GM18868 (cell line): ENCODE measurements around the gene PRICKLE4.

ENCODE experiments used
- ATAC-seq: cut with Tn5 transposase; IDR thresholded peaks from one replicate; pipeline ENCODE4 v1.9.1; 2021; ENCODE audit warnings: mild to moderate bottlenecking, moderate library complexity; ENCODE audit not compliant: unreplicated experiment

Gene PRICKLE4, protein sequence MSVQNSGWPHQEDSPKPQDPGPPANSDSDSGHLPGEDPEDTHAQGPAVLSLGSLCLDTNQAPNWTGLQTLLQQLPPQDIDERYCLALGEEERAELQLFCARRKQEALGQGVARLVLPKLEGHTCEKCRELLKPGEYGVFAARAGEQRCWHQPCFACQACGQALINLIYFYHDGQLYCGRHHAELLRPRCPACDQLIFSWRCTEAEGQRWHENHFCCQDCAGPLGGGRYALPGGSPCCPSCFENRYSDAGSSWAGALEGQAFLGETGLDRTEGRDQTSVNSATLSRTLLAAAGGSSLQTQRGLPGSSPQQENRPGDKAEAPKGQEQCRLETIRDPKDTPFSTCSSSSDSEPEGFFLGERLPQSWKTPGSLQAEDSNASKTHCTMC

DNA sequence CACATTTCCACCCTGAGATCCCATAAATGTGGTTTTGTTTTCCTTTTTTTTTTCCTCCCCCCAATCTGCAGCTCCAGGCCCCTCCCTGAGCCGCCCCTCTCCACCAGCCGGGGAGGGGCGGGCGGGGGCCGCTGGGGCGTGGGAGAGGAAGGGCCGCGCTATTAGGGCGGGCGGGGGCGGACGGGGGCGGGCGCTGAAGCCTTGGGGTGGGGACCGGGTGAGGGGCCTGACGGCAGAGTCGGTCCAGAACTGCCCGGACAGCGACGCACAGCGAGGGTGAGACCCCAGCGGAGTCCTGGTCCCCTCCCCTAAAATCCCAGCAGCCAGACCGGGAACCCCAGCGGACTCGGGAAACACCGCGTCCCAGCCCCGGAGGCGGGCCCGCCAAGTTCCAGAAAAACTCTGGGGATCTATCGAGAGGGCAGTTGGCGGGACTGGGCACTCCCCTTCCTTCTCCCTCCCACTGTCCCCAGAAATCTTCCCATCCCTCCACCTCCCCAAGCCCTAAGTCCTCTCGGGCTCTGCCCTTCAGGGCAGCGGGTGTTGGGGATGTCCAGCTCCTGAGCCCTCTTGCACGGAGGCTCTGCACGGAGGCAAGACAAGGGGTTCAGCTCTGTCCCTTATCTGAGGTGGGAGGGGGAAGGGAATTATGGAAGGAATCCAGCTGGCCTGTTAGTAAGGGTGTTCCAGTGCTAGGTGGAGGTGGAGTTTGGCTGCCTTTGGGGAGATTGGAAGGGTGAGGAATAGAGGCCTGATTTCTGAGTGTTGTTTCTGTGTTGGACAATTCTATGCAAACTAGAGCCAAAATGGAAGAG, at the start of gene PRICKLE4:
TSS of gene PRICKLE4 (plus strand) at position 232 of the 815 bp plus-strand sequence. CDS start 2,692 bp downstream, outside the sequence.
- peak; percentile 4 for ATAC-seq

DNA sequence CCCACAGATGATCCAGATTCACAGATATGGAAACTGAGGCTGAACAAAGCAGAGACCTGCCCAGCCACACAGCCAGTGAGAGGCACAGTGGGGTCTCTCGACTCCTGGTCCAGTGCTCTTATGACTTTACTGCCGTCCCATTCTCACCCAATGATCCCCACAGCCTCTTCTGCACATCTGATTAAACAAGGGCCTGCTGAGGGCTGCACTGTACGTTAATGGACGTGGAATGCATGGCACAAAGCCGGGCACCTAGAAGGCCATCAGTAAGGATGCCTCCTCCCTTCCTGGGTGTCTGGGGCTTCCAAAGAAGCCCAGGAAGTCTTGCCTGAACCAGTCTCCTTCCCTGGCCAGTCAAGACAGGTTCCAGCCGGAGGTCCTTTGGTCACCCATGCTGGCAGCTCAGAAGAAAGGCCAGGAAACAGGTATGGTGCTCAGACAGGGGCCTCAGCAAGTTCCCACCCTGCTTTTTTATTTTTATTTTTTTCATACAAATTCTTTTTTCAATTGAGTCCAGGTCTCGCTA, 49.0 kb upstream of the PRICKLE4 start:
- no peak for ATAC-seq

DNA sequence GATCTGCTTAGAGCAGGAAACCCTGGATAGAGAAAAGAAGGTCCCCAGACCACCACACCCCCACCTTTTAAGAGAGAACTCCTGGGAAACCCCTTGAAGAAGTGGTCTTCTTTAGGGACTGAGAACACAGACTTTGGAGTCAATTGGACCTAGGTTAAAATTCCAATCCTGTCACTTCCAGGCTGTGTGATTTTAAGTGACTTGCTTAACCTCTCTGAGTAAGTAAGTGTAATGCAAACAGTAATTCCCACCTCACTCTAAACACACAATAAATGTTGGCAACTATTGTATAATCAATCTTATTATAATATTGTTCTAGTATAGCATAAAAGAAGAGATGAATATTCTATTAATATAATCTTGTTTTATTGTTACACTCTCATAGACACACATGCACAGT, 48.4 kb upstream of the PRICKLE4 start:
- ATAC-seq = no peak

DNA sequence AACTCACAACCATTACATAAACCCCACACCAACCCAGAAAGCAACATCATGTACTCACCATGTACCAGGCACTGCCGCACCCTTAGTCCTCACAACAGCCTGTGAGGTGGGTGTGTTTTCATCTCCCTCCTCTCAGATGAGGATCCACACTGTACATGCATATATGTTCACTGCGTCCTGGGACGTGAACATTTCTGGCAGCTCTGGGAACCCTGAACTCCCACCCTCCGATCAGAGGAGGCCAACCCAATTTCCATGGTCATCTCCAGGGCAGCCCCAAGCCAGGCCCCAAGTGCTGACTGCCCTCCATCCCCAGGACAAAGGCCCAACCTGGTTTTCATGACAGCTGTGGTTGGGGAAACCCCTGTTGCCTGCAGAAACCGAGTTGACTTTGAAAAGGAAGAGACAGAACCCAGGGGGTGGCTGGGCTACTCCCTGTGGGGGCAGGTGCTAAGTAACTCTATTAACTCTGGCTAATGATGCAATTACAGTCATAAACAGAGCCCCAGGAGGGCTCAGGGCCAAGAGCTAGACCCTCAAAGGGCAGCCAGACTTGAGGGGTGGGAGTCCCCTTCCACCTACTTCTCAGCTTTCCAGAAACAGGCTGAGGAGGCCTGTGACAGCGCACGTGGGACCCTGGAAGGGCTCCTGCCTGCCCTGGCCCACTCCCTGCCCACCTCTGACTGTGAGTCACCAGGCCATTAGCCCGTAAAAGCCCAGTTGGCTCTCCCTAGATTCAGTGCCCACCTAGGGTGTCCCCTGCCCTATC, 47.8 kb upstream of the PRICKLE4 start:
- peak; percentile 37 for ATAC-seq

DNA sequence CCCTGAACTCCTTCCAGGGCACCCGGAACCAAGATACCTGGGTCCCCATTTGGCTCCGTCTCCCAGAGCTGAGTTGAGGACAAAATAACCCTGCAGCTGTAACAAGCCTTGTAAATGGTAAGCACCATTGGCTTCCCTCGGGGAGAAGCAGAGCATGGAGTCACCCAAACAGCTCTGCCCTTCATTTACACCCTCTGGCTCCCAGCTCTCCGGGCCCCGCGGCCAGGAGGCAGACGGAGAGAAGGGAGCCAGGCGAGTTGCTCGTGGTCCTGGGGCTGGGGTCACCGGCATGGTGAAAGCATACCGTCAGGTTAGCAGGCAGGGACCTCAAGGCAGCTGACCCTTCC, 47.2 kb upstream of the PRICKLE4 start:
- no peak for ATAC-seq

DNA sequence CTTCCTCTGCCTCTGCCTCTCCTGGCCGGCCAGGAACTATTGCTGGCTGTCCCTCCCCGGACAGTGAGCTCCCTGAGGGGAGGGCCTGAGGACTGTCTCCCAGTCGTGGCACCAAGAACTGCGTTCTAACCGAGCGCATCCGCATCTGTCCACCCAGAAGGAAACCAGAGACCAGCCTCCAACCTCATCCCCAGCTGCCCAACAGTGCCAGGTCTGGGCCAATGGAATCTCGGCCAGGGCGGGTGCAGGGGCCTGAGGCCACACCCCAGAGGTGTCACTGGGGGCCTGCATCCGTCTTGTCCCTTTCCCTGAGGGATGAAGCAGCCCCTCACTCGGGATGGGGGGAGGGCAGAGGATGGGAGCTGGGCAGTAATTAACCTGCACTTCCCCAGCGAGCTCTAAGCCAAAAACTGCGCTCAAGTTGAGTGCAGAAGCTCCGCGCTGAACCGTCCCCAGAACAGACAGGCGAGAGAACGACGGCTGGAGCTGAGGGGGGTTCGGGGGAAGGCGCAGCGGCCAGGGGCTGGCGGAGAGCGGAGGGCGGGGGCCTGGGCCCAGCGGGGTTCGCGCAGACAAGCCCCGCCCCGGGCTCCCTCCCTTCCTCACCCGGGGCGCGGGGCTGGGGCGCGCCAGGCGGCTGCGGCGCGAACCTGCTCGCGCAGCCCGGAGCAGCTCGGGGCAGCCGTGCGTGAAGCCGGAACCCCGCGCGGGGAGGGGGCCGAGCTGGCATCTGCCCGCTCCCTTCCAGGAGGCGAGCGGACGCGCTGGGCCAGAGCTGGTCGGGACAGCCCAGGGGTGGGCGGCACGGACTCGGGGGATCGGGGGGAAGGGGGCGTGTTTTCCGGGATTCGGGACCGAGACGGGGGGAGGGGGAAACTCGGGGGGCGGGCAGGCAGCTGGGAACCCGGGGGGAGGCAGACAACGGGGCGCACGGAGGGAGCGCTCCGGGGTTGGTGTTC, 46.6 kb upstream of the PRICKLE4 start:
- peak; percentile 48 for ATAC-seq

DNA sequence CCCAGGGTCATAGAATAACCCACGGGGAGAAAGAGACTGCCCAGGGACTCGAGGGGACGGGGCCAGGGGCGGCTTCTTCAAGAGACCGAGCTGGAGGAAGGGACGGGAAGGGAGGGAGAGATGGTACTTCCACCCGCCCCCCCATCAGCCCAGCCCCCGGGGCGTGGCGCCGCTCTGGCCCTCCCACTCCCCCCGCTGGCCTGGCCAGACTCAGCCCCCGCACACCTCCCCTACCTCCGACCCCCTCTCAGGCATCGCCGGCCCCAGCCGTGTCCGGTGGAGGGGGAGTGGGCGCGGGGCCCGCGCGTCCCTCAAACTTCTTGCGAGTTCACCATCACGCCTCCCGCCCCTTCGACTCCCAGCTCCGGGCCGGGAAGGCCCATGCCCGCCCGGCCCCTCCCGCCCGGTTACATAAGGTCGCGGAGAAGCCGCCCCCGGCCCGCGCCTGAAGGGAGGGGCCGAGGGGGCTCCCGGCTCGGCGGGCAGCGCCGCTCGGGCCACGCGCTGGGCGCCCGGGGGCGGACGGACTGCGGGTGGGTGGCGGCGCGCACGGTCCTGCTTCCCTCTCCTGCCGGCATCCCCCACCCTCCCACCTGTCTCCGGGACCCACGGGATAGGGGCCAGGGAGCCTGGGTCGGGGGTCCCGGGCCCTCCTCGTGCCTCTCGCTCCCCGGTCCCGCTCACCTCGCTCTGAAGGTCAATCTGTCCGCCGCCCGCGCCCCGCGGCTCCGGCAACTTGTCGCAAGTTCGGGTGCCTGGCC, 45.7 kb upstream of the PRICKLE4 start:
- peak; percentile 17 for ATAC-seq

DNA sequence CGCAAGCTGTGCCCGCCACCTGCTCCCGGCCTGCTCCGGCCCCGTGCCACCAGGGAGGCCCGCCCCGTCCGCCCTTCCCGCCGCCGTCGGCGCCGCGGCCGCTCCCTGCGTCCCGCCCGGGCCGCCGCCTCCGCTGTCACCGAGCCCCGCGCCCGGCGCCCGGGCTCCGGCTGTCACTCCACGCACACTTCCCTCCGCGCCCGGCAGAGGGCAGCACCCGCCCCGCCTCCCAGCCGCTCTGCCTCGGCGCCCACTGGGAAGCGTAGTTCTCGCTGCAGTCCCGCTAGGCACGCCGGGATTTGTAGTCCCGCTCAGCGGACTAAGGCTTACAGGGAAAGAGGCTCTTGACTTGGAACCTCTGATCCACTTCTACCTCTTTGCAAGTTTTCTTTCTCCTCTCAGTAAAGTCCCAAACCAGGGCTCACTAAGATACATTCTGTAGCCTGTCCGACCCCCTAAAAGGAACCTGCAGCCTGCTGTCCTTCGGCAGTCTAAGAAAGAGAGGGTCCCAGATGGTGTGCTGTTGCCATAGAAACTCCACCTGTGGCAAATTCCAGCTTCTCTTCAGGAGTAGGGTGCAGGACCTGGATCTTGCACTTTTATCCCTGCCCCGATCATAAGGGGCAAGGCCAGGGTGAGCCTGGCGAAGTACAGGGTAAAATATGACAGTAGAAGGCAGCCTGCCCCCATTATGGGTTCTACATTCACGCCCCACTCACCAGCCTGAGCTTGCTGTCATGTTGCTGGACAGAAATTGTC, 45.0 kb upstream of the PRICKLE4 start, which contains the start of gene TFEB:
TSS of gene TFEB (minus strand) at position 182 of the 759 bp plus-strand sequence. CDS start 44,395 bp downstream, outside the sequence.
- peak; percentile 43 for ATAC-seq

DNA sequence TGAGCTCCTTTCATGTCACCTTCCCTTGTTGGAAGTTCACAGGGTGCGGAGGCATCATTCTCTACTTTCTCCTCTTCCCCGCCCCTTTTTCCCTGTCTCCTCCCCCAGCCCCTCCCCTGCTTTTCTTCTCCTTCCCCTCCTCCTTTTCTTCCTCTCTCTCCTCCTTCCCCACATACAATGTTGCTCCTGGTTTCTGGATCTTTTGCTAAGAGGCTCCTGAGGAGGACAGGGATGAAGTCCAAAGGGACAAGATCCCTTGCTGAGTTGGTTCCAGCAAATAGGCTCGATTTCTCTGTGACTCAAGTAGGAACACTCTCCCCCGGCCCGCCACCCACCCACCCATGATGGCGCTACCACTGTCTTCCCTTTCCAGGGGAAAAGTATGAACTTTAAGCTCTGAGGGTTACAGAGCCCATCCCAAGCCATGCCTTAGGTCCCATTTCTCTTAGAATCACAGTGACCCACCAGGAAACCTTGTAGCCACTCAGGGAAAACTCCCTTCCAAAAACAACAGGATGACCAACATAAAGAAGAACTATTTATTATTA, 44.3 kb upstream of the PRICKLE4 start:
- ATAC-seq = no peak

DNA sequence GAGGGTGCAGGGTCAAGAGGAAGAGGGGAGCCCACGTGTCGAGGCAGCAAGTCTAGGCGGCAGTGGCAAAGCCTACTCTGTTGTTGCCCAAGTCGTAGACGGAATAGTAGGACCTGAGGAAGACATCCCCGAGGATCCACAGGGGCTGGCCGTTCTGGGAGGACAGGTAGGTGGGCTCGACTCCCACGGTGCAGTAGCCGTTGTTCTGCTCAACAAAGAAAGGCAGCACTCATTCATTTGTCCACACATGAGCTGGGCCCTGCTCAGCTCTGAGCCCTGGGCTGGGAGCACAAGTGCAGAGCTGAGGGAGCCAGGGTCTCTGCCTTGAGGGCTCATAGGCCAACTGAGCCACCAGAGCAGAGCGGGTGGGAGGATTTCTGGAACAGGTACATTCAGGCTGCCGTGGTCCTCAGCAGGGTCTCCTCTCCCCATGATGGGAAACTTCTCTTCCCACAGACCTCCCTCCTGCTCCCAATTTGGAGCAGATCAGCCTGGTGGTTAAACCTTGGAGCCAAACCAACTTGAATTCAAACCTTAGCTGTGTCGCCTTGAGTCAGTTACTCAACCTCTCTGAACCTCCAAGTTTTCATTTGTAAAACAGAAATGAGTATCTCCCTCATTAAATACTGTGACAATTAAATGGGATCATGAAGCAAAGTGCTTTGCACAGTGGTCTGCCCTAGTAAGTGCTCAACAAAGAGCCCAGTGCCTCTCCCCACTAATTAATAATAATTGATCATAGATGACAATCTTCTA, 43.6 kb upstream of the PRICKLE4 start:
- no peak for ATAC-seq

DNA sequence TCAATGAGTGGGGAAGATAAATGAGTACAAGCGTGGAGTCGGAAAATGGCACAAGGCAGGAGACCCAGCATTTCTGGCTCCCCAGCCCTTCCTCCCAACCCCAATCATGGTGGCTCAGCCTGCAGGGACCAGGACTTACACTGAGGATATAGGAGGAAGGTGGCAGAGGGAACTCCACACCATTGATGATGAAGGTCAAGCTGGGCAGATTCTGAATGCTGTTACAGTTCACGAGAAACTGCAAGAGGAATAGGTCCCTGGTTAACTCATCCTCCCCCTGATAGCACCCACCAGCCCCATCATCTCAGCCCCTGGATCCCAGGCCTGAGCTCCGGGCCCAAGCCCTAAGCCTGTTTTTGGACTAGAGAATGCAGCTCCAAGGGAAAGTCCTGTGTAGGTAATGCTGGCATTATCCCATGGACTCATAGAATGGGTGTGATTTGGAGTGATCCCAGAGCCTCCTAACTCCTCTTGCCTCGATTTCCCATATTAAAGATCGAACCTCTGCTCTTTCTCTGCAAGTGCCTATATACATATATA, 42.9 kb upstream of the PRICKLE4 start:
- no peak for ATAC-seq

DNA sequence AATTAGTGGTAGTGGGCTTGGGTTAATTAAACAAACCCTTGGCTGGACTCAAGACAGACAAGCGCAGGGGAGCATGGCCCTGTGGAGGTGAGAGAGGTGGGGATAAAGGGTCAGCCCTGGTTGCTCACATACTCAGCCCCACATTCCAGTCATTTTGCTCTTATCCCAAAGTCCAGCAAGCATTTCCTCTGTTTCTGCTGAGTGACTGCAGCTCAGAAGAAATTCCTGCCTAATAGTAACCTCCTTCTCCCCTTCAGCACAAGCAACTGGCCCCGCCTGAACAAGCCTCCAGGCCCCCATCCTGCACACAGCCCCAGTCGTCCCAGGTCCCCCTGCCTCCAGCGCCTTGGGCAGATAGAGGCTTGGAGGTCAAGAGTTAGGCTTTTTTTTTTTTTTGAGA, 41.5 kb upstream of the PRICKLE4 start:
- no peak for ATAC-seq

DNA sequence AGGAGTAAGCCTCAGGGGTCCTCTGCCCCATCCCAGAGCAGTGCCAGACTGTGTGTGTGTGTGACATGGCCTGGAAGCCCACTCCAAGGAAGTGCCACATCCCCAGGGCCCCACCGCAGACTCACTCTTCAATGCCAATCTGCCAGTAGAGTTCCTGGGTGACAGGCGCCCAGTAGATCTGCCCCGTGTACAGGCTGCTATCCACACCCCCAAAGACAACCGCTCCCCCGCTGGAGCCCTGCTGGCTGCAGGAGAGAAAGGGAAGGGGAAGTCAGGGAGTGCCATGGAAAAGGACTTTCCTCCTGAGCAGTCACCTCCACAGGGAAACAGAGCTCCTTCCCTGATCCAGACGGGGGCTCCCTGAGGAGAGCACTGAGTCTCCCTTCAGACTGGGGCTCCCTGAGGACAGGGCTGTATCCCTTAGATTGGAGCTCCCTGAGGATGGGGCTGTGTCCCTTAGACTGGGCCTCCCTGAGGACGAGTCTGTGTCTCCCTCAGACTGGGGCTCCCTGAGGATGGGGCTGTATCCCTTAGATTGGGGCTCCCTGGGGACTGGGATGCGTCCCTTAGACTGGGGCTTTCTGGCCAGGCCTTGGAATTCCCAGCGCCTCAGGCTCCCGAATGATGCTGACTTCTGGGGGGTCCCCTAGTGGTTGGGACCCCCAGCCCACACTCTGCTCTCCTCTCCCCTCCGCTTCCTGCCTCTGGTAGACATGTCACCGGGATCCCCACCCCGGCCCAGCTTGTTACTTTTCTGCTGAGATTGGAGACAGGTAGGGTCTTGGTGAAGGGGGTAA, 40.0 kb upstream of the PRICKLE4 start:
- ATAC-seq = no peak

DNA sequence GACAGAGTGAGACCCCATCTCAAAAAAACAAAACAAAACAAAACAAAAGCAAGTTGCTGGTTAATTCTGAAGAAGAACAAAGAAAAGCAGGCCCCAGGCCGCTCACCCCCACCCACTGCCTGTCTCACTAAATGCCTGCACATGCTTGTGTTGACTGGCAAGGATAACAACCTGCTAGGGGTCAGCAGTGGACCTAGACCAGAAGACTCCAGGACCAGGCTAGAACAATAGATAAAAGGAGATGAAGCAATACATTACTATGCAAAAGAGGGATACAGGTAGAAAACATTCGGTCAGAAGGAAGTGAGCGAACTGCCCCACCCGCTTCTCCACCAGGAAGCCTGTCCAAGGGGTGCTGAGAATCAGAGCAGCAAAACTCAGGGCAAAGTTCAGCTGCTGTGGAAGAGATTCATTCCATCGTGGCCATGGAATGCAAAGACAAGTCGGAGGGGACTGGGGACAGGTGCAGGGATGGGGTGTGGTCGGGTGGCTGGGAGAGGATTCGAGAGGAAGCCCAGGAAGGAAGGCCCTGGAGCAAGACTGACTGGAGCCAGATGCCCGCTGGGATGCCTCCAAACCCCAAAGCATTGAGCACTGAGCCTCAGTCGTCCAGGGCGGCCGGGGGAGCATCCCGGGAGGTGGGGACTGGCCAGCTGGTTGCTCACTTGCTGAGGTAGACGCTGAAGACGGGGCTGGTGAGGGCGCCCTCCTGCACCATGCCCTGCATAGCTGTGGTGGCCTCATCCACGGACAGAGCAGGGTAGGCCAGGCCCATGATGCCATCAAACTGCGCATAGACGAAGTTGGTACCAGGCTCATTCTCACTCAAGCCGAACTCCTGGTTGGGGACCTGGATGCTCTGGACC, 38.7 kb upstream of the PRICKLE4 start:
- no peak for ATAC-seq
